ENCODE measurements around the gene RAD51B. TPM values are rescaled to one million over a fixed set of nuclear protein-coding genes. Genes with fewer than 3 reads are reported as not detected.

The RAD51B gene
- total RNA-seq, 1 experiment from 2014 or later, result 8.5 TPM

DNA sequence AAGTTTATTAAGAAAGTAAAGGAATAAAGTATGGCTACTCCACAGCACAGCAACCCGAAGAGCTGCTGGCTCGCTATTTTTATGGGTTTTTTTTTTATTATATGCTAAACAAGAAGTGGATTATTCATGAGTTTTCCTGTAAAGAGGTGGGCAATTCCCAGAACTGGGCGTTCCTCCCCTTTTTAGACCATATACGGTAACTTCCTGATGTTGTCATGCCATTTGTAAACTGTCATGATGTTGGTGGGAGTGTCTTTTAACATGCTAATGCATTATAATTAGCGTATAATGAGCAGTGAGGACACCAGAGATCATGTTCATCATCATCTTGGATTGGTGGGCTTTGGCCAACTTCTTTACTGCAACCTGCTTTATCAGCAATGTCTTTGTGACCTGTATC, 600.8 kb downstream of the RAD51B start:
- no peak overlapping the region for H3K4me3 ChIP-seq (ENCODE audit: low read depth in 2 of 2, low read length in 2 of 2)
- no TSS peak for BruUV-seq (replicated peaks)
- ATAC-seq (no peak), DNase-seq (ENCODE audit: low read depth, low spot score) (no peak)
- no peak for TF ChIP-seq POLR2AphosphoS5 (IDR thresholded peaks at IDR 0.05; ENCODE audit: low read depth, low read length)
- TF ChIP-seq SIN3A (IDR thresholded peaks at IDR 0.05; ENCODE audit: borderline replicate concordance, insufficient read depth, low read depth, low read length), result no peak
- ChIA-PET POLR2A (no interaction called here), CTCF (no interaction called here)
- H3K9me3 ChIP-seq (ENCODE audit: control insufficient read depth, insufficient read depth, low read depth, low read length), result no peaks in the 10 kb centered on the region
- H3K27me3 ChIP-seq (ENCODE audit: control insufficient read depth, insufficient read depth, low read length), result no peaks in the 10 kb centered on the region
- H3K27ac ChIP-seq (ENCODE audit: low read length), result no peak overlapping the region
- in situ Hi-C loops (cut with HindIII; ENCODE audit: low pct_unique_long_range_greater_than_20kb, low sequenced_read_pairs) (no loop called here), intact Hi-C loops (cut with micrococcal nuclease; ENCODE audit: unreplicated experiment) (no loop called here)
- H3K4me1 ChIP-seq (ENCODE audit: control insufficient read depth, insufficient read depth, low read length), result no peaks in the 10 kb centered on the region
- no peaks in the 10 kb centered on the region for H3K36me3 ChIP-seq (ENCODE audit: control insufficient read depth, insufficient read depth, low read length)

DNA sequence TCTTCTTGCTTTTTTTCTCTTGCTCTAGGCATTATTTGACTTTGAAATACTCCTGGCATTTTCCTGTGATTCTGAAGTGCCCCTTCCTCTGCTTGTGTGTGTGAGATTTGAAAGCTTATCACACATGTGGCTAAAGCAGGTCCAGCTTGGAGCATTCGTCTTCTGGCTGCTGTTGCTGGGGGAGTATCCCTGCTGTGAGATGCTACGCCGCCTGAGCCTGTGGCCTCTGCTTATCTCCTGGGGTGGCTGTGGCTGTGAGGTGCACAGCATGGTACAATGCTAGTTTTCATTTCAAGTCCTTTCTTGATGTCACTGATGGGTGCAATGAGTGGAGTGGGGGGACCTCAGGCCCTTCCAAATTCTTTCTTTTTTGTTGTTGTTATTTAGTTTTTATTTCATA, 601.5 kb downstream of the RAD51B start:
- POLR2A ChIA-PET, result no interaction called here
- ATAC-seq (no peak), DNase-seq (ENCODE audit: low read depth, low spot score) (no peak)

DNA sequence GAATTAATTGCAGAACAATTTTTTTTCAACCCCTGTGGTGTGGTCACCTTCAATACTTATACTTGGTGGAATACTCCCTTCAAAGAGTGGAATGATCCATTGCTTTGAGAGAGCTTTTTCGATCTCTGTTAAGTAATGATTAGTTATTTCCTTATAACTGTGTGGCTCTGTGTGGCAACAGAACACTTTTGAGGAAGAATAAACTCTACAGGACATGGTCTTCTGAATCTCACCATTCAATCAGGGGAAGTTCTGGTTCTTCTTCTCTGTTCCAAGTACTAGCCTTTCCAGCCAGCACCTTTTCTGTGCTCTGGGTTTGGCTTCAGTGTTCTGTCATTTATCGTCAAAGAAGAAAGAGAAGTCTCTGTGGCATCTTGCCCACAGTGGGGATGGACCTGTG, 604.1 kb downstream of the RAD51B start:
- no peak overlapping the region for H3K27ac ChIP-seq (ENCODE audit: low read length)
- ChIA-PET POLR2A (no interaction called here), CTCF (no interaction called here)
- ATAC-seq (no peak), DNase-seq (ENCODE audit: low read depth, low spot score) (no peak)
- BruUV-seq (replicated peaks), result no TSS peak
- H3K27me3 ChIP-seq (ENCODE audit: control insufficient read depth, insufficient read depth, low read length), result no peaks in the 10 kb centered on the region
- intact Hi-C loops (cut with micrococcal nuclease; ENCODE audit: unreplicated experiment), result no loop called here
- no peaks in the 10 kb centered on the region for H3K9me3 ChIP-seq (ENCODE audit: control insufficient read depth, insufficient read depth, low read depth, low read length)
- H3K4me3 ChIP-seq (ENCODE audit: low read depth in 2 of 2, low read length in 2 of 2), result no peak overlapping the region
- in situ Hi-C loops (cut with HindIII; ENCODE audit: low pct_unique_long_range_greater_than_20kb, low sequenced_read_pairs), result no loop called here
- no peaks in the 10 kb centered on the region for H3K36me3 ChIP-seq (ENCODE audit: control insufficient read depth, insufficient read depth, low read length)
- H3K4me1 ChIP-seq (ENCODE audit: control insufficient read depth, insufficient read depth, low read length), result no peaks in the 10 kb centered on the region
- TF ChIP-seq TCF7L2 (IDR thresholded peaks at IDR 0.05; ENCODE audit: low read depth, low read length) (no peak), POLR2AphosphoS5 (IDR thresholded peaks at IDR 0.05; ENCODE audit: low read depth, low read length) (no peak), CTCF (IDR thresholded peaks at IDR 0.05) (no peak)

More for the DNA sequence above, 601.5 kb downstream of the RAD51B start:
- BruUV-seq (replicated peaks), result no TSS peak
- Histone ChIP-seq H3K27ac (ENCODE audit: low read length) (no peak overlapping the region), H3K4me1 (ENCODE audit: control insufficient read depth, insufficient read depth, low read length) (no peaks in the 10 kb centered on the region), H3K4me3 (ENCODE audit: low read depth in 2 of 2, low read length in 2 of 2) (no peak overlapping the region), H3K27me3 (ENCODE audit: control insufficient read depth, insufficient read depth, low read length) (no peaks in the 10 kb centered on the region), H3K9me3 (ENCODE audit: control insufficient read depth, insufficient read depth, low read depth, low read length) (no peaks in the 10 kb centered on the region), H3K36me3 (ENCODE audit: control insufficient read depth, insufficient read depth, low read length) (no peaks in the 10 kb centered on the region)
- in situ Hi-C loops (cut with HindIII; ENCODE audit: low pct_unique_long_range_greater_than_20kb, low sequenced_read_pairs), result no loop called here
- no peak for TF ChIP-seq CTCF (IDR thresholded peaks at IDR 0.05)
- TF ChIP-seq POLR2AphosphoS5 (IDR thresholded peaks at IDR 0.05; ENCODE audit: low read depth, low read length), result no peak
- TF ChIP-seq TCF7L2 (IDR thresholded peaks at IDR 0.05; ENCODE audit: low read depth, low read length), result no peak
- CTCF ChIA-PET, result no interaction called here
- intact Hi-C loops (cut with micrococcal nuclease; ENCODE audit: unreplicated experiment), result no loop called here
